ENCODE results near the gene FAM120A.

FAM120A gene

DNA sequence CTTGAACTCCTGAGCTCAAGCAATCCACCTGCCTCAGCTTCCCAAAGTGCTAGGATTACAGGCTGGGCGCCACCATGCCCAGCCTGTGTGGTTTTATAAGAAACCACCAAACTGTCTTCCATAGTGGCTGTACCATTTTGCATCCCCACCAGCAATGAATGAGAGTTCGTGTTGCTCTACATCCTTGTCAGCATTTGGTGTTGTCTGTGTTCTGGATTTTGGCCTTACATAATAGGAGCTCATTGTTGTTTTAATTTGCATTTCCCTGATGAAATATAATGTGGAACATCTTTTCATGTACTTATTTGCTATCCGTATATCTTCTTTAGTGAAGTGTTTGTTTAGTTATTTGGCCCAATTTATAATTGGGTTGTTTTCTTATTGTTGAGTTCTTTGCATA is 154.7 kb downstream of the FAM120A start:
- no peak for TF ChIP-seq POU2F2 (IDR thresholded peaks at IDR 0.05; ENCODE audit: low read depth, low read length)
- no peak for TF ChIP-seq POLR2A (IDR thresholded peaks at IDR 0.05; ENCODE audit: low read depth, low read length)
- TF ChIP-seq POLR2AphosphoS5 (IDR thresholded peaks at IDR 0.05; ENCODE audit: low read depth, low read length): no peak
- FAIRE-seq: no peak
- no peak for DNase-seq (ENCODE audit: insufficient read length, low spot score)

DNA sequence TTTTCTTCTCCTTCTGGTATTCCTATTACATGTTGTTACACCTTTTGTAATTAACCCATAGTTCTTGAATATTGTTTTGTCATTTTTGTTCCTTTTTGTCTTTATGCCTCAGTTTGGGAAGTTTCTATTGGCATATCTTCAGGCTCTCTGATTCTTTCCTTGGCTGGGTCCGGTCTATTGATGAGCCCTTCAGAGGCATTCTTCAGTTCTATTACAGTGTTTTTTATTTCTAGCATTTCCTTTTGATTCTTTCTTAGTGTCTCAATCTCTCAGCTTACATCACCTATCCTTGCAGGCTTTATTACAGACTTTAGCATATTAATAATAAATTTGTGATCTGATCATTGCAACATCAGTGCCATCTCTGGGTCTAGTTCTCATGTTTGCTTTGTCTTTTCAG is 158.7 kb downstream of the FAM120A start:
- DNase-seq (ENCODE audit: insufficient read length, low spot score) (no peak), FAIRE-seq (no peak)
- TF ChIP-seq TAF1 (IDR thresholded peaks at IDR 0.05; ENCODE audit: low read depth, low read length) (no peak), PAX5 (IDR thresholded peaks at IDR 0.05; ENCODE audit: insufficient read depth, low read length, severe bottlenecking) (no peak), POLR2A (IDR thresholded peaks at IDR 0.05; ENCODE audit: low read depth, low read length) (no peak), POLR2AphosphoS5 (IDR thresholded peaks at IDR 0.05; ENCODE audit: low read depth, low read length) (no peak), POU2F2 (IDR thresholded peaks at IDR 0.05; ENCODE audit: low read depth, low read length) (no peak), SPI1 (IDR thresholded peaks at IDR 0.05; ENCODE audit: low read depth, low read length) (no peak)

DNA sequence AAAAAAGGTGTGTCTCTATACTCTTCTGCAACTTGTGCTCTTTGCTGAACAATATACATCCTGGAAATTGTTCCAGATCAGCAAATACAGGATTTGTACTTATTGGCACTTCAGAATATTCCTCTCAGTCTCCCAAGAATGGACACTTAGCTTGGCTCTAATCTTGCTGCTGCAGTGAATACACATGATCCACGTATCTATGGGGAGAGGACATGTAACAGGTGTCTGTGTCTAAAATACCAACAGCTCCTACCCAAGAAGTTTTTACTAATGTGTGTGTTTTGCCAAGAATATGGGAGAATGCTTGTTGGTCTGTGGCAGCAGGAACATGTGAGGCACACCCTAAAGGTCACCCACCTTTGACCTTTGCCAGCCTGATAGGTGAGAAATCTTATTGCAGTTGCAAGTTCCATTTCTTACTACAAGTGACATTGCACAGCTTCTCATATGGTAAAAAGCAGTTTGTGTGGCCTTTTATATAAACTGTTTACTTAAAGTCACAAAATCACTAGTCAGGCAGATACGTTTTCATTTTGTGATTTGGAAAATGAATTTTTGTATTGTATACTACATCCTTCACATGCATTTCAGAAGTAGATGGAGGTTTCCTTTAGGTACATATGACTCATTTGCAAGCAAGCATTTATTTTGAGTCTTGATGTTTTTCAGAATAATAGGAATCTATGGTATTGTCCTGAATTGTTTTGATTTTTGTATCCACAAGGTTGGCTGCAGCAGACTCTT is 160.7 kb downstream of the FAM120A start:
- FAIRE-seq (no peak), DNase-seq (ENCODE audit: insufficient read length, low spot score) (no peak)
- TF ChIP-seq SPI1 (IDR thresholded peaks at IDR 0.05; ENCODE audit: low read depth, low read length): no peak
- no peak for TF ChIP-seq PAX5 (IDR thresholded peaks at IDR 0.05; ENCODE audit: insufficient read depth, low read length, severe bottlenecking)
- TF ChIP-seq POLR2A (IDR thresholded peaks at IDR 0.05; ENCODE audit: low read depth, low read length): no peak
- TF ChIP-seq POU2F2 (IDR thresholded peaks at IDR 0.05; ENCODE audit: low read depth, low read length): no peak
- no peak for TF ChIP-seq POLR2AphosphoS5 (IDR thresholded peaks at IDR 0.05; ENCODE audit: low read depth, low read length)
- TF ChIP-seq TAF1 (IDR thresholded peaks at IDR 0.05; ENCODE audit: low read depth, low read length): no peak

- no peak for DNase-seq (ENCODE audit: insufficient read length, low spot score)
Measured at GRCh38 chr9:93612796-93613154, 161.3 kb downstream of the FAM120A start.

DNA sequence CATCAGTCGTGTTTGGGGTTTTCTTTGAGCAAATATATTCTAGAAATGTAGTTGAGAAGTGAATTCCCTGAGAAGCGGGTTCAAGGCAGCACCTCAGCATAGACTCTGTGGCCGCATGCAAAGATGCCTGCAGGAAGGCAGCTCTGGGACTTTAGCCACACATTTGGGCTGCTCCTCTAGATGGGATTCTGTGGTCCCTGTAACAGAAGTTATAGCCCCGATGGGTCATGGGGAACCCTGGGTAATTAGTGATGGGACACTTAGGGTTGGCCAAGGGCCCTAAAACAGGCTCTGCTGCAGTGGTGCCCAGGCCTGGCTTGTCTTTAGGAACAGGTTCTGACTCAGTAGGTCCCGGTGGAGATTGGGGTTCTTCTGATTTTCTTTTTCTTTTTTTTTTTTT is 161.7 kb downstream of the FAM120A start:
- DNase-seq (ENCODE audit: insufficient read length, low spot score): no peak
- no peak for FAIRE-seq
- no peak for TF ChIP-seq POLR2AphosphoS5 (IDR thresholded peaks at IDR 0.05; ENCODE audit: low read depth, low read length)
- no peak for TF ChIP-seq SPI1 (IDR thresholded peaks at IDR 0.05; ENCODE audit: low read depth, low read length)
- no peak for TF ChIP-seq POLR2A (IDR thresholded peaks at IDR 0.05; ENCODE audit: low read depth, low read length)
- no peak for TF ChIP-seq POU2F2 (IDR thresholded peaks at IDR 0.05; ENCODE audit: low read depth, low read length)
- TF ChIP-seq PAX5 (IDR thresholded peaks at IDR 0.05; ENCODE audit: insufficient read depth, low read length, severe bottlenecking): no peak
- TF ChIP-seq TAF1 (IDR thresholded peaks at IDR 0.05; ENCODE audit: low read depth, low read length): no peak

More at GRCh38 chr9:93612796-93613154, 161.3 kb downstream of the FAM120A start:
- TF ChIP-seq PAX5 (IDR thresholded peaks at IDR 0.05; ENCODE audit: insufficient read depth, low read length, severe bottlenecking) (no peak), POLR2A (IDR thresholded peaks at IDR 0.05; ENCODE audit: low read depth, low read length) (no peak), SPI1 (IDR thresholded peaks at IDR 0.05; ENCODE audit: low read depth, low read length) (peak; percentile 73)
- no peak for FAIRE-seq

- TF ChIP-seq POLR2AphosphoS5 (IDR thresholded peaks at IDR 0.05; ENCODE audit: low read depth, low read length) (no peak), PAX5 (IDR thresholded peaks at IDR 0.05; ENCODE audit: insufficient read depth, low read length, severe bottlenecking) (no peak), SPI1 (IDR thresholded peaks at IDR 0.05; ENCODE audit: low read depth, low read length) (no peak), POU2F2 (IDR thresholded peaks at IDR 0.05; ENCODE audit: low read depth, low read length) (no peak), TAF1 (IDR thresholded peaks at IDR 0.05; ENCODE audit: low read depth, low read length) (no peak), POLR2A (IDR thresholded peaks at IDR 0.05; ENCODE audit: low read depth, low read length) (no peak)
- DNase-seq (ENCODE audit: insufficient read length, low spot score) (no peak), FAIRE-seq (no peak)
Measured at GRCh38 chr9:93613791-93614190, 162.3 kb downstream of the FAM120A start.

GRCh38 chr9:93614830-93615468 is 163.5 kb downstream of the FAM120A start:
- DNase-seq (ENCODE audit: insufficient read length, low spot score) (no peak), FAIRE-seq (no peak)
- TF ChIP-seq SPI1 (IDR thresholded peaks at IDR 0.05; ENCODE audit: low read depth, low read length) (no peak), POU2F2 (IDR thresholded peaks at IDR 0.05; ENCODE audit: low read depth, low read length) (no peak), PAX5 (IDR thresholded peaks at IDR 0.05; ENCODE audit: insufficient read depth, low read length, severe bottlenecking) (no peak)

All from GM12891 (cell line).